ENCODE results near the gene HERC5. TPM values are rescaled to one million over a fixed set of nuclear protein-coding genes. Genes with fewer than 3 reads are reported as not detected.

The HERC5 gene
- total RNA-seq, 4 donors from 2014 or later = 2.9 to 4.5 (median 3.9) TPM

Other genes starting within 250 kb of the HERC5 start
- gene PPM1K, start 172.6 kb upstream of the HERC5 start, total RNA-seq = 10 to 100 TPM; 35.7 to 54.2 (median 38.3) TPM
- 1 to 10 TPM; 3.8 to 5.2 (median 4.9) TPM for gene HERC6, start 78.3 kb upstream of the HERC5 start, total RNA-seq
- gene PYURF, start 66.7 kb downstream of the HERC5 start, total RNA-seq = 10 to 100 TPM; 65.2 to 95.9 (median 80.3) TPM
- gene HERC3, start 135.4 kb downstream of the HERC5 start, total RNA-seq = 10 to 100 TPM; 39.8 to 58.2 (median 51.2) TPM
- 10 to 100 TPM in 1 of 4 donors, 1 to 10 TPM in 3; 5.7 to 10.1 (median 7.8) TPM for gene NAP1L5, start 240.7 kb downstream of the HERC5 start, total RNA-seq

Data from esophagus muscularis mucosa (tissue), 4 donors.